HepG2 (cell line): ENCODE data around the gene MISP3. TPM values are rescaled to one million over a fixed set of nuclear protein-coding genes. Genes with fewer than 3 reads are reported as not detected.

Experiments used
- ATAC-seq: fragments of 200-7000 bp; cut with Tn5 transposase; 3 replicates; pipeline ENCODE4 v1.9.1; 2020; ENCODE audit warnings: mild to moderate bottlenecking, moderate library complexity
- BruUV-seq: library from RNA; stranded (reverse); fragments of 400-500 nt; replicated peaks from 2 replicates; lab custom pipeline; 2021; lab: Mats Ljungman, UMichigan
- CTCF ChIA-PET: fragments of 300-600 bp; formaldehyde crosslinking; extraction: SDS; loops from one replicate; lab custom pipeline; 2021; ENCODE audit warnings: low total read pairs, inconsistent platforms, low intra/inter-chr PET ratio; lab: Yijun Ruan, JAX
- POLR2A ChIA-PET: fragments of 350-600 bp; sonication (Branson Sonifier 250); formaldehyde crosslinking; loops from one replicate; lab custom pipeline; 2020; ENCODE audit warnings: antibody characterized with exemption, inconsistent platforms; lab: Yijun Ruan, JAX
- DNase-seq: peaks from one replicate; pipeline ENCODE4 v3.0.0-alpha.2; 2015; ENCODE audit warnings: low spot score
- FAIRE-seq: peaks from 3 replicates; lab custom pipeline; 2011; peaks lifted over from hg19 to GRCh38; lab: Jason Lieb, UNC
- H2AFZ ChIP-seq: one replicate; pipeline ENCODE4 v1.6.1; 2011; ENCODE audit warnings: low read length, inconsistent platforms
- H3K27ac ChIP-seq: fragments of 300-600 bp; 3 replicates; pipeline ENCODE4 v1.8.0; 2011; ENCODE audit warnings: mixed run types, mild to moderate bottlenecking, mixed read lengths, low read length, inconsistent platforms; ENCODE audit not compliant: insufficient read depth; ENCODE audit errors: extremely low read length
- H3K27me3 ChIP-seq, 2 experiments: fragments of 200-600 bp in 1 of 2; 2 replicates in 1 of 2; 3 replicates in 1 of 2; pipeline versions ENCODE4 v1.6.0 to v1.8.0; 2011; ENCODE audit warnings: low read length in 2 of 2, mild to moderate bottlenecking in 2 of 2, moderate library complexity in 2 of 2, inconsistent platforms in 1 of 2; ENCODE audit not compliant: insufficient read depth in 2 of 2, control insufficient read depth in 1 of 2
- H3K36me3 ChIP-seq, 2 experiments: fragments of 200-600 bp in 1 of 2; replicated peaks in 1 of 2; 2 replicates in 1 of 2; 3 replicates in 1 of 2; pipeline versions ENCODE4 v1.5.1 to v1.8.0; 2011; ENCODE audit warnings: low read length in 2 of 2, inconsistent platforms in 1 of 2; ENCODE audit not compliant: insufficient read depth in 2 of 2, control insufficient read depth in 1 of 2
- H3K4me1 ChIP-seq: 2 replicates; pipeline ENCODE4 v1.5.1; 2012; ENCODE audit warnings: low read length, inconsistent platforms; ENCODE audit not compliant: insufficient read depth
- H3K4me2 ChIP-seq: 2 replicates; pipeline ENCODE4 v1.6.0; 2011; ENCODE audit warnings: low read depth, low read length, inconsistent platforms
- H3K4me3 ChIP-seq, 3 experiments: fragments of 200-600 bp in 1 of 3; sonication (generic), shearing (Covaris generic) in 1 of 3; replicated peaks in 1 of 3; 2 replicates each; pipeline ENCODE4 v1.5.1; 2011 to 2016; ENCODE audit warnings: low read length in 3 of 3, inconsistent platforms in 2 of 3, low read depth in 2 of 3, mild to moderate bottlenecking in 2 of 3, control low read depth in 1 of 3, mixed read lengths in 1 of 3; ENCODE audit not compliant: insufficient read depth in 1 of 3
- H3K79me2 ChIP-seq: one replicate; pipeline ENCODE4 v1.6.1; 2011; ENCODE audit warnings: low read length, inconsistent platforms; ENCODE audit not compliant: insufficient read depth
- H3K9ac ChIP-seq: 2 replicates; pipeline ENCODE4 v1.6.0; 2011; ENCODE audit warnings: mild to moderate bottlenecking, low read depth, low read length, inconsistent platforms; ENCODE audit not compliant: insufficient read depth
- H3K9me3 ChIP-seq: 2 replicates; pipeline ENCODE4 v1.5.1; 2012; ENCODE audit warnings: mild to moderate bottlenecking, low read length
- H4K20me1 ChIP-seq: 2 replicates; pipeline ENCODE4 v1.6.0; 2011; ENCODE audit warnings: inconsistent platforms, mild to moderate bottlenecking, low read length, moderate library complexity; ENCODE audit not compliant: insufficient read depth
- CC2D1A ChIP-seq: sonication (generic); formaldehyde crosslinking; IDR thresholded peaks from 2 replicates; pipeline ENCODE4 v1.8.1; 2023; ENCODE audit warnings: mild to moderate bottlenecking, missing genetic modification reagents
- GATAD2A ChIP-seq: IDR thresholded peaks from 2 replicates; pipeline ENCODE4 v1.6.1; 2016
- NFE2 ChIP-seq: sonication (generic); formaldehyde crosslinking; IDR thresholded peaks from 2 replicates; pipeline ENCODE4 v1.4.0; 2020; ENCODE audit warnings: missing genetic modification reagents
- POLR2G ChIP-seq: fragments of 200-400 bp; formaldehyde crosslinking; IDR thresholded peaks from 2 replicates; pipeline ENCODE4 v1.6.1; 2018; ENCODE audit warnings: mild to moderate bottlenecking, low read depth, low read length, moderate library complexity
- RNF2 ChIP-seq: fragments of 450-650 bp; conservative IDR thresholded peaks from 2 replicates; pipeline ENCODE4 v1.6.1; 2016; ENCODE audit warnings: low read depth
- TBX2 ChIP-seq: sonication (generic); formaldehyde crosslinking; IDR thresholded peaks from 2 replicates; pipeline ENCODE4 v1.5.0; 2020; ENCODE audit warnings: missing genetic modification reagents, mild to moderate bottlenecking, borderline replicate concordance
- WGBS: methylation state at CpG from one replicate; pipeline ENCODE4 v1.1.6; 2017; ENCODE audit warnings: low lambda C conversion rate; 5-methylcytosine and 5-hydroxymethylcytosine counted together
- in situ Hi-C: cut with HindIII; loops from 2 replicates; pipeline ENCODE4 v1.10.0; 2017; ENCODE audit warnings: low pct_unique_long_range_greater_than_20kb; ENCODE audit not compliant: extremely low pct_ligation_motif_present
- intact Hi-C: fragments of 100-400 bp; cut with micrococcal nuclease; formaldehyde crosslinking; loops from one replicate; pipeline ENCODE4 v1.10.0; 2022; ENCODE audit not compliant: unreplicated experiment
- polyA plus RNA-seq, 8 experiments: library from polyadenylated mRNA; depleted of rRNA in 3 of 8; stranded (reverse) in 7 of 8; unstranded in 1 of 8; fragments of >200 nt; fragmentation: Illumina TruSeq in 4 of 8; extraction: Trizol in 4 of 8; gene quantifications; 2 replicates each; pipeline versions ENCODE4 v1.2.1 to v1.2.3, GENCODE V29; 2011 to 2016; ENCODE audit warnings: low read depth in 4 of 8, missing spikeins in 1 of 8, mixed read lengths in 1 of 8; ENCODE audit not compliant: insufficient read depth in 1 of 8
- total RNA-seq, 5 experiments: library from RNA; depleted of rRNA; stranded (reverse); fragments of >200 nt; fragmentation: Illumina TruSeq; extraction: Trizol; gene quantifications; 2 replicates each; pipeline ENCODE4 v1.2.3, GENCODE V29; 2016; ENCODE audit warnings: low read depth in 1 of 5
- TF ChIP-seq, protein P1 (sequence below): sonication (generic); formaldehyde crosslinking; IDR thresholded peaks from 2 replicates; pipeline ENCODE4 v1.4.0; 2020; ENCODE audit warnings: missing genetic modification reagents, mild to moderate bottlenecking, borderline replicate concordance
- TF ChIP-seq, protein P2 (sequence below): sonication (generic); formaldehyde crosslinking; IDR thresholded peaks from 2 replicates; pipeline ENCODE4 v1.8.1; 2023; ENCODE audit warnings: missing genetic modification reagents, inconsistent platforms, borderline replicate concordance
- TF ChIP-seq, protein P3 (sequence below): sonication (generic); formaldehyde crosslinking; IDR thresholded peaks from 2 replicates; pipeline ENCODE4 v1.5.0; 2020; ENCODE audit warnings: missing genetic modification reagents
- TF ChIP-seq, protein P4 (sequence below): sonication (generic); formaldehyde crosslinking; IDR thresholded peaks from 2 replicates; pipeline ENCODE4 v1.5.1; 2020; ENCODE audit warnings: mild to moderate bottlenecking, missing genetic modification reagents, borderline replicate concordance

Gene MISP3
- total and polyA plus RNA-seq, 2 of the 13 experiments (the other 11 are each of a cell fraction or from before 2014, with no cell fraction given), result 2.5 to 5.4 TPM

DNA sequence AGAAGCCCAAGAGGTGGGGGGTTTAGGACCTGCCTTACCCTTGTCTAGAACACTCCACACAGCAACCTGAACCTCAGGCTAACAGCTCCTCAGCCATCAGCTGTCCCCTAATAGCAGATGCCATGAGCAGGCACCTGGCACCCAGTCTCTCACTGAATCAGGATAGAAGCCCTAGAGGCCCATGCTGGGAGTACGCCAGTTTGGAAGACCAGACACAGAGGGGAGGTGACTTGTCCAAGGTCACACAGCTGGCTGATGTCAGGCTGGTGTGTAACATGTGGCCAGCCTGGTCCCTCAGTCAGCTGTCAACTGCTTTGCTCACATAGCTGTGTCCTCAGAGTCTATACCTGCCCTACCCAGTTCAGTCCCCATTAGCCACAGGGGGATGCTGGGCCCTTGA, 30.7 kb downstream of the MISP3 start:
- POLR2A ChIA-PET, result interaction anchor here (0.6 kb wide), 1 partner anchor 1018 kb away, joined by 3 read pairs; no protein-coding TSS in a partner anchor

More for the DNA sequence above, 30.7 kb downstream of the MISP3 start:
- Histone ChIP-seq H3K9ac (no peak overlapping the region), H3K36me3 (peaks cover 7 to 21% of the 10 kb centered on the region in 2 experiments), H3K9me3 (no peaks in the 10 kb centered on the region), H3K4me1 (no peaks in the 10 kb centered on the region), H3K4me3 (no peak overlapping the region), H3K4me2 (no peak overlapping the region), H3K27me3 (no peaks in the 10 kb centered on the region), H4K20me1 (no peaks in the 10 kb centered on the region), H3K79me2 (no peaks in the 10 kb centered on the region), H3K27ac (no peak overlapping the region), H2AFZ (no peak overlapping the region)
- ATAC-seq (peak; percentile 66), FAIRE-seq (no peak), DNase-seq (no peak)
- 100% methylated on average over 1 of the region's 1 CpG for WGBS
- intact Hi-C loops, result no loop called here
- TF ChIP-seq, protein P1, sequence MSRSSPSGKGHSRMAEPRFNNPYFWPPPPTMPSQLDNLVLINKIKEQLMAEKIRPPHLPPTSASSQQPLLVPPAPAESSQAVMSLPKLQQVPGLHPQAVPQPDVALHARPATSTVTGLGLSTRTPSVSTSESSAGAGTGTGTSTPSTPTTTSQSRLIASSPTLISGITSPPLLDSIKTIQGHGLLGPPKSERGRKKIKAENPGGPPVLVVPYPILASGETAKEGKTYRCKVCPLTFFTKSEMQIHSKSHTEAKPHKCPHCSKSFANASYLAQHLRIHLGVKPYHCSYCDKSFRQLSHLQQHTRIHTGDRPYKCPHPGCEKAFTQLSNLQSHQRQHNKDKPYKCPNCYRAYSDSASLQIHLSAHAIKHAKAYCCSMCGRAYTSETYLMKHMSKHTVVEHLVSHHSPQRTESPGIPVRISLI (CRISPR knock-in tag), result no peak
- TF ChIP-seq, protein P2, sequence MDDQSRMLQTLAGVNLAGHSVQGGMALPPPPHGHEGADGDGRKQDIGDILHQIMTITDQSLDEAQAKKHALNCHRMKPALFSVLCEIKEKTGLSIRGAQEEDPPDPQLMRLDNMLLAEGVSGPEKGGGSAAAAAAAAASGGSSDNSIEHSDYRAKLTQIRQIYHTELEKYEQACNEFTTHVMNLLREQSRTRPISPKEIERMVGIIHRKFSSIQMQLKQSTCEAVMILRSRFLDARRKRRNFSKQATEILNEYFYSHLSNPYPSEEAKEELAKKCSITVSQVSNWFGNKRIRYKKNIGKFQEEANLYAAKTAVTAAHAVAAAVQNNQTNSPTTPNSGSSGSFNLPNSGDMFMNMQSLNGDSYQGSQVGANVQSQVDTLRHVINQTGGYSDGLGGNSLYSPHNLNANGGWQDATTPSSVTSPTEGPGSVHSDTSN (CRISPR knock-in tag), result no peak
- TF ChIP-seq RNF2, result no peak
- TF ChIP-seq CC2D1A, result no peak
- no peak for TF ChIP-seq POLR2G
- TF ChIP-seq, protein P3, sequence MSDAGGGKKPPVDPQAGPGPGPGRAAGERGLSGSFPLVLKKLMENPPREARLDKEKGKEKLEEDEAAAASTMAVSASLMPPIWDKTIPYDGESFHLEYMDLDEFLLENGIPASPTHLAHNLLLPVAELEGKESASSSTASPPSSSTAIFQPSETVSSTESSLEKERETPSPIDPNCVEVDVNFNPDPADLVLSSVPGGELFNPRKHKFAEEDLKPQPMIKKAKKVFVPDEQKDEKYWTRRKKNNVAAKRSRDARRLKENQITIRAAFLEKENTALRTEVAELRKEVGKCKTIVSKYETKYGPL (CRISPR knock-in tag), result no peak
- no peak for TF ChIP-seq TBX2 (CRISPR knock-in tag)
- TF ChIP-seq, protein P4, sequence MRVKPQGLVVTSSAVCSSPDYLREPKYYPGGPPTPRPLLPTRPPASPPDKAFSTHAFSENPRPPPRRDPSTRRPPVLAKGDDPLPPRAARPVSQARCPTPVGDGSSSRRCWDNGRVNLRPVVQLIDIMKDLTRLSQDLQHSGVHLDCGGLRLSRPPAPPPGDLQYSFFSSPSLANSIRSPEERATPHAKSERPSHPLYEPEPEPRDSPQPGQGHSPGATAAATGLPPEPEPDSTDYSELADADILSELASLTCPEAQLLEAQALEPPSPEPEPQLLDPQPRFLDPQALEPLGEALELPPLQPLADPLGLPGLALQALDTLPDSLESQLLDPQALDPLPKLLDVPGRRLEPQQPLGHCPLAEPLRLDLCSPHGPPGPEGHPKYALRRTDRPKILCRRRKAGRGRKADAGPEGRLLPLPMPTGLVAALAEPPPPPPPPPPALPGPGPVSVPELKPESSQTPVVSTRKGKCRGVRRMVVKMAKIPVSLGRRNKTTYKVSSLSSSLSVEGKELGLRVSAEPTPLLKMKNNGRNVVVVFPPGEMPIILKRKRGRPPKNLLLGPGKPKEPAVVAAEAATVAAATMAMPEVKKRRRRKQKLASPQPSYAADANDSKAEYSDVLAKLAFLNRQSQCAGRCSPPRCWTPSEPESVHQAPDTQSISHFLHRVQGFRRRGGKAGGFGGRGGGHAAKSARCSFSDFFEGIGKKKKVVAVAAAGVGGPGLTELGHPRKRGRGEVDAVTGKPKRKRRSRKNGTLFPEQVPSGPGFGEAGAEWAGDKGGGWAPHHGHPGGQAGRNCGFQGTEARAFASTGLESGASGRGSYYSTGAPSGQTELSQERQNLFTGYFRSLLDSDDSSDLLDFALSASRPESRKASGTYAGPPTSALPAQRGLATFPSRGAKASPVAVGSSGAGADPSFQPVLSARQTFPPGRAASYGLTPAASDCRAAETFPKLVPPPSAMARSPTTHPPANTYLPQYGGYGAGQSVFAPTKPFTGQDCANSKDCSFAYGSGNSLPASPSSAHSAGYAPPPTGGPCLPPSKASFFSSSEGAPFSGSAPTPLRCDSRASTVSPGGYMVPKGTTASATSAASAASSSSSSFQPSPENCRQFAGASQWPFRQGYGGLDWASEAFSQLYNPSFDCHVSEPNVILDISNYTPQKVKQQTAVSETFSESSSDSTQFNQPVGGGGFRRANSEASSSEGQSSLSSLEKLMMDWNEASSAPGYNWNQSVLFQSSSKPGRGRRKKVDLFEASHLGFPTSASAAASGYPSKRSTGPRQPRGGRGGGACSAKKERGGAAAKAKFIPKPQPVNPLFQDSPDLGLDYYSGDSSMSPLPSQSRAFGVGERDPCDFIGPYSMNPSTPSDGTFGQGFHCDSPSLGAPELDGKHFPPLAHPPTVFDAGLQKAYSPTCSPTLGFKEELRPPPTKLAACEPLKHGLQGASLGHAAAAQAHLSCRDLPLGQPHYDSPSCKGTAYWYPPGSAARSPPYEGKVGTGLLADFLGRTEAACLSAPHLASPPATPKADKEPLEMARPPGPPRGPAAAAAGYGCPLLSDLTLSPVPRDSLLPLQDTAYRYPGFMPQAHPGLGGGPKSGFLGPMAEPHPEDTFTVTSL (CRISPR knock-in tag), result no peak
- no peak for TF ChIP-seq GATAD2A
- TF ChIP-seq NFE2 (CRISPR knock-in tag), result no peak
- in situ Hi-C loops, result no loop called here
- BruUV-seq, result no TSS peak
- CTCF ChIA-PET, result no interaction called here
